HG03280 (cell line): ENCODE measurements around the gene TINAGL1.
A peak's percentile ranks its signal among the peaks of the same experiment; 100 is the strongest.

Source experiments
- ATAC-seq: cut with Tn5 transposase; IDR thresholded peaks from one replicate; pipeline ENCODE4 v1.9.1; 2021; ENCODE audit warnings: mild to moderate bottlenecking, moderate library complexity; ENCODE audit not compliant: unreplicated experiment

Gene TINAGL1

DNA sequence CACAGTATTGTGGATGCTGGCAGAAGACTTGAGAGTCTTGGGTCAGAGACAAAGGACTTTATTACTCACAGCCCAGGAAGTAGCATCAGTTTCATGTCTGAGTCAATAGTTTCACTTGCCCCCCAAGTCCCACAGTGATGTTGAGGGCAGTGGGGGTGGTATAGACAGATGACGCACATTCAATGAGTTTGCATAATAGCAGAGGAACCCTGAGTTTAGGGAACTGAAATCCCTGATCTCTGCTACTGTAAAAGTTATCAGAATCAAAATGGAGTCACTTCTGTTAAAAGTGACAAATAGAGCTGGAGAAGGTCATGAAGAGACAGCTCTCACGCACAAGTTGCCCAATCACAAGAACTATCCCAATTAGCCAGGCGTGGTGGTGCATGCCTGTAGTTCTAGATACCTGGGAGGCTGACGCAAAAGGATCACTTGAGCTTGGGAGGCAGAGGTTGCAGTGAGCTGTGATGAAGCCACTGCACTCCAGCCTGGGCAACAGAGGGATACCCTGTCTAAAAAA, 29.7 kb downstream of the TINAGL1 start:
- ATAC-seq: peak; percentile 89

DNA sequence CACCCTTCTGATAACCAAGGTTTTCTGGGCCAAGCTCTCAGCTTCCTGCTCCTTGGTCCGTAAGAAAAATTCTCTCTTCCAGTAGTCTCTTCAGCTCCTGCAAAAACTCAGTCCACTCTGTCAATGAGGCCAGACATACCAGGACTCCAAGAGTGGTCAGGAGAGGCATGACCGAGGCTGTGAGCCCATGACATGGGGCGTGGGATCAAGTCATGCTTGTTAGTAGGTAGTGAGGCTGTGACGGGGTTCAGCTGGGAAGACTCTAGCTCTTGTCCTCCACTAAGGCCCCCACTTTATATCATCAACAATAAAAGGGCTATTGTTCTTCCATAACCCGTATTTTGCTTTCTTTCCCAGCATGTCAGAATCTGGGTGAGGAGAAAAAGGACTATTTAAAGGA, 31.0 kb downstream of the TINAGL1 start:
- no peak for ATAC-seq

DNA sequence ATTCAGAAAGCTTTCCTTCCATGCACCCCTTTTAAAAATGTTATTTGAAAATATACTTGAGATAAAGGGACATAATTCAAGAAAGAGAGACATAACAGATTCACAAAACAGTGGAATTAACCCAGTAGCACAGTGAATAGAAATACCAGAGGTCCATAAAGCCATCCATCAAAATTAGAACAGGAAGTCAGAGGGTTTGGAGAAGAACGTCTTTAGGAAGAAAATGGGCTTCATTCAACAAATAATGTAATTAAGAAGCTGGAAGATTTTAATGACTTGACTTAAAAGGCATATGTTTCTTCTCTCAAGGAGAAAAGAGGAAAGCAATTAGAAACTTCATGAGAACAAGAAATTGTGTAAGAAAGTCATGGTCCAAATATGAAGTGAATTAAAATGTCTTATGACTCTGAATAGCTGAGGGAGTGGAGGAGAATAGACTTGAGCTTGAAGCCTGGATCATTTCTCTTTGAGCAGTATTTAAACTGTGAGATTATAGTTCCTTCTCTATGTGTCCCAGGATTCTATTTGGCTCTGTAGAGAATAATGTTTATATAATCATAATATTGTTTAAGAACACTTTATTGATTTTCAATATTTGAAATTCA, 33.3 kb downstream of the TINAGL1 start:
- ATAC-seq: no peak

GRCh38 chr1:31614414-31615005, 38.2 kb downstream of the TINAGL1 start:
- ATAC-seq: no peak

DNA sequence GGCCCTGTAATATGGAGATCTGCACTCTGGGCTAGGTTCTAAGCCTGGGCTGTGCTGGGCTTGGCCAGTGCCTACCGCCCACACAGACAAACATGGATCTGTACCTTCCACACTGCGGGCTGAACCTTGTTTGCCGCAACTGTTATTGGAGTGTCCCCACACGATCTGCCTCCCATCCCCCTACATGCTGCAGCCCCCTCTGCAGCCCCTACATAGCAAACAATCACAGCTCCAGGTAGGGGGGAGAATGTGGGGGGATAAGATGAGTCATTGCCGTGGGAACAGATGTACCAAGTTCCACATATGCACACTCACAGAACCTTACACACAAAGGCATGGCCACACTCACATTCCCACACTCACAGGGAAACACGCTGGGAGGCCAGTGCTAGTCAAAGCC, 39.1 kb downstream of the TINAGL1 start:
- no peak for ATAC-seq

DNA sequence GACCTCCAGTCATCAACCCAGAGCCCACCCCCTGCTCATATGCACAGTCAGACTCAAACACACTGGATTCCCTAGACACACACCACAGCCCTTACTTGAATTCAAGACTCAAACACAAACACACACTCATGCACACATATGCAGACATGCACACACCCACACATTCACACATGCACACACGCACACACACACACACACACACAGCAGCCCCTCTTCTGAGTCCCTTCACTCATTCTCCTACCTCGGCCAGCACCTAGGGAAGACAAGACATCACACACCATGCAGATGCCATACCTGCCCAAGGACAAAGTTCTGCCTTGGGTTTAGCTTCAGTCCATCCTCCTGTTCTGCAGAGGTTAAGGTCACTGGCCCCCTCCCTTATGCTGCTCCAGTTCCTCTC, 39.6 kb downstream of the TINAGL1 start:
- no peak for ATAC-seq

GRCh38 chr1:31617218-31617915, 41.1 kb downstream of the TINAGL1 start, which contains the start of gene HCRTR1:
TSS of gene HCRTR1 (plus strand) at chr1:31617689. CDS start at chr1:31619193, 1,504 bp downstream.
- no peak for ATAC-seq

DNA sequence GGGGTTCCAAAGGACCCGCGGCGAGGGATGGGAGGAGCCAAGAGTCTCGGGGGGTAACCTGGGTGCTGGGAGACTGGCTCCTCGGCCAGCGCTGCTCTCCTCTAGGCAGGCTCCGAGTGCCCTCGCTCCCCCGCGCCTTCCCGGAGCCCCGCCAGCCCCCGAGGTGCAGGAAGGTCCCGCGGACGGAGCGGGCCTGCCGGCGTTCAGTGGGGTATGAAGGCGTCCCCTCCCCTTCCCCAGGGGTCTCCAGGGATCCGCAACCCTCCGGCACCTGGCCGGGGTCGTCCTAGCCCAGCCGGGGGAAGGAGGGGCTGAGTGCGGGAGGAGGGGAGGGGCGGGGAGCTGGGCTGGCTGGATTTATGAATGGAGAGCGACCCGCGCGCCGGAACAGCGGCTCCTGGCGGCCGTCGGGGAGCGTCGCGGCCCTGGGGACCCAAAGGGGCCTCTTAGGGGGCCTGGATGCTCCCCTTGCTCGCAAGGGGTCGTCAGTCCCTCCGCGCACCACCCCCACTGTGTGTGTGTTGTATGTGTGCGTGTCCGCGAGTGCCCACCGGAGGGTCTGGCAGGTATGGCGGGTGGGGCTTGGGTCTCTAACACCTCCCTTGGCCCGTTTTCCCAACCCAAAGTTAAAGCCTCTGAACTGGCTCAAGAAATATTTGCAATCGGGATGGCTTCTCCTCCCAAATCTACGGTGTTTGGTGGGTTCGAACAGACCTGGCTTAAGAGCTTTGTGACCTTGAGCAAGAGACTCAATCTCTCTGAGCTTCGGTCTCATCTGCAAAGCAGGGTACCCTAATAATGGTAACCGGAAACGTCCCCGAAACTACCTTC, 41.8 kb downstream of the TINAGL1 start:
- ATAC-seq: no peak

DNA sequence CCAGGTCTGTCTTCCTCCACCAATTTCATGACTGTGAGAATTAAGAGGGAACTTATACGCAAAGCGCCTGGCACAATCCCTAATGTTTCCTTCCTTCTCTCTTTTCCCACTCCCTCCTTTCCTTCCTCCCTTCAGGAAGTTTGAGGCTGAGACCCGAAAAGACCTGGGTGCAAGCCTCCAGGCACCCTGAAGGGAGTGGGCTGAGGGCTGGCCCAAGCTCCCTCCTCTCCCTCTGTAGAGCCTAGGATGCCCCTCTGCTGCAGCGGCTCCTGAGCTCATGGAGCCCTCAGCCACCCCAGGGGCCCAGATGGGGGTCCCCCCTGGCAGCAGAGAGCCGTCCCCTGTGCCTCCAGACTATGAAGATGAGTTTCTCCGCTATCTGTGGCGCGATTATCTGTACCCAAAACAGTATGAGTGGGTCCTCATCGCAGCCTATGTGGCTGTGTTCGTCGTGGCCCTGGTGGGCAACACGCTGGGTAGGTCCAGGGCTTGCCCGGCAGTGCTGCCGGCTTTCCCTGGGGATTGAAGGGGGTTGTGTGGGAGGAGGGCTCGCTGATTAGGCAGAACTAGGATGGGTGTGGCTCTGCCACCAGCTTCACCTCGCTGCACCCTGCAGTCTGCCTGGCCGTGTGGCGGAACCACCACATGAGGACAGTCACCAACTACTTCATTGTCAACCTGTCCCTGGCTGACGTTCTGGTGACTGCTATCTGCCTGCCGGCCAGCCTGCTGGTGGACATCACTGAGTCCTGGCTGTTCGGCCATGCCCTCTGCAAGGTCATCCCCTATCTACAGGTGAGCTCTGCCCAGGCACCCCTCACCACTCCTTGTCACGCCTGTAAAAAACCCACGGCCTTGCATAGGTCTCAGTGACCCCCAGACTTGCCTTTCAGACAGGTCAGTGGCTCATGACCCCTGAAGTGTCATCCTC, 42.9 kb downstream of the TINAGL1 start:
- ATAC-seq: no peak

DNA sequence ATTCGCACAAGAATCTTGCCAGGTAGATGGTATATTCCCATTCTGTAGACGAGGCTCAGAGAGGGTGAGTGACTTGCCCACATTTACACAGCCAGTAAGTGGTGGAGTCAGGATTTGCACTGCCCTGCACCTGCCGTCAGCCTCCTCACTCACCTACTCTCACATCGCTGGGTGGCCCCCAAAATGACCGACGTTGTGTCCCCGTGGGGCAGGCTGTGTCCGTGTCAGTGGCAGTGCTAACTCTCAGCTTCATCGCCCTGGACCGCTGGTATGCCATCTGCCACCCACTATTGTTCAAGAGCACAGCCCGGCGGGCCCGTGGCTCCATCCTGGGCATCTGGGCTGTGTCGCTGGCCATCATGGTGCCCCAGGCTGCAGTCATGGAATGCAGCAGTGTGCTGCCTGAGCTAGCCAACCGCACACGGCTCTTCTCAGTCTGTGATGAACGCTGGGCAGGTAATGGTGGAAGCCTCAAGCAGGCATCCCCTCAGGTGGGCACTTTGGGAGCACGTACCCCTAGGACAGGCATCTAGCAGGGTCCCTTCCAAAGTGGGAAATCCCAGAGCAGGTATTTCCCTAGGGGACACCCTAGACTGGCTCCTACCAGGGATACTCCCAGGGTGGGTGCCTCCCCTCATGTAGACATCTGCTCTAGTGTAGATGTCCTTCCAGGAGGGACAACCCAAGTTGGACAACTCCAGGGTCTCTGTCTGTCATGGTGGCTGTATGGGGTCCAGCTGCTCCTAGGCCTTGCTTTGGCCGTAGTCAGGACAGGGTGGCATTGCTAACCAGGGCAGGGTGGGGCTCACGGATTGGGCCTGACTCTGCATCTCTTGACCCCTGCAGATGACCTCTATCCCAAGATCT, 44.5 kb downstream of the TINAGL1 start:
- no peak for ATAC-seq

- ATAC-seq: no peak
These were observed 45.1 kb downstream of the TINAGL1 start for GRCh38 chr1:31621498-31621820.

DNA sequence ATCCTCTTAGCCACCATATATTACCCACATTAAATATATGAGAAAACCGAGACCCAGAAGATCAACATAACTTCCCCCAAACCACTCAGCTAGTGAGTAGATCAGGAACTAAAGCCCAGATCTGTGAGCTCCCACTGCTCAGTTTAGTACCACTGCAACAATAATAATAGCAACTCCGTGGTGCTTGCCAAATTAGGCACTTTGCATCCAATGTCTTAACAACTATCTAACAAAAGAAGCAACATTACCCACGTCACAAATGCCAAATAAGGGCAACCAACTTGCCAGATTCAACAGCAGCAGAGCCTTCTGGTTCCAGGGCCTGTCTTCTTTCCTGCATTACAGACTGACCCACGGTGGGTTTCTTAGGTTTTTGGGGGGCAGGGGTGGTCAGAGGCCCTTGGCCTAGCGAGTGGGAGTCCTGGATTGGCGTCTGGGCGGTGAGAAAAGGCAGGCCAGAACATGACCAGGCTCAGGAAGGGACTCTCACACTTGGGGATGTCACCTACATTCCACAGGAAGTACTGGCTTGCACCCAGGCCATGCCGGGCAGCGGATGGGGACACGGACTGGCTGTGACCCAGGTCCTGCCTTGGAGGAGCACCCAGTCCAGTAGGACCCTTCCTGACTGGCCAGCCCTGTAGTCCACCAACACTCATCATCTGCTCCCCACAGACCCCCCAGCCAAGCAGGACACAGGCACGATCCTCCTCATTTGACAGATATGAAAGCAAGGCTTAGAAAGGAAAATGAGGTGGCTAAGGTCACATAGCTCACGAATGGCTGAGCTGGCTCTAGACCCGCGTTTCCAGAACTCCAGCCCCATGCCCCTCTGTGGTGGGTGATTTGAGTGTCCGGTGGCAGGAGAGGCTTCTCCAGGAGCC, 45.8 kb downstream of the TINAGL1 start:
- no peak for ATAC-seq

- no peak for ATAC-seq
These were observed 47.0 kb downstream of the TINAGL1 start for GRCh38 chr1:31623365-31623764.

- ATAC-seq: no peak
These were observed 48.0 kb downstream of the TINAGL1 start for GRCh38 chr1:31624309-31624708.

GRCh38 chr1:31624731-31625514, 48.6 kb downstream of the TINAGL1 start:
- ATAC-seq: no peak

DNA sequence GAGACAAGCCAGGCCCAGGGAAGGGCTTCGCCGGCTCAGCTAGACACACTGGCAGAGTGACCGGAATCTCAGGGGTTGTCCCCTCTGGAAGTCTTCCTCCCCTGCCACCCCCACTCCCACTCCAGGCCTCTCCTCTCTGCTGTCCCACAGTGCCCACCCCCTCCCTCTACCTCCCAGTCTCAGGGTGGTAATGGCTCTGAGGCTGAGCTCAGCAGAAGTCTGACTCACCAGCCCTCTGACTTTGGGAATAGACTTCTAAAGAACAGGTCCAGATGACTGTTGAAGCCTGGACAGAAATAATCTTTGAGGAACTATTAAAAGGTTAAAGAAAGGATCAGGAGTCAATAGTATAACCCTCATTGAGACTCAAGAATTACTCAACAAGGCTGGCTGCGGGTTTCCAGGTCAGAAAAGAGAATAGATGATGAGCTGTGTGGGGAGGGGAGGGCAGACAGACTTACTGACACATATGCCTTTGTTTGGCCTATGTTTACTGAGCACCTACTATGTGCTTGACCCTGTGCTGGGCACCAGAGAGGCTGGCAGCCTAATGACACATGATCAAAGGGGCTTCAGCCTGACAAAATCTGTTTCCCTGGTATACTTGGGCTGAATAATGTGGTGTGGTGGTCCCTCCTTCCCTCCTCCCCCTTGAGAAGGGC, 49.4 kb downstream of the TINAGL1 start:
- no peak for ATAC-seq
